GM12878 (cell line): Measurements from ENCODE around the gene LARGE1. TPM values are rescaled to one million over a fixed set of nuclear protein-coding genes. Genes with fewer than 3 reads are reported as not detected.
A peak's percentile ranks its signal among the peaks of the same experiment; 100 is the strongest.

Experiments used
- ATAC-seq: fragments of 200-7000 bp; cut with Tn5 transposase; 3 replicates; pipeline ENCODE4 v1.9.1; 2020; ENCODE audit warnings: mild to moderate bottlenecking, moderate library complexity
- BruUV-seq: library from RNA; stranded (reverse); fragments of 400-500 nt; replicated peaks from 2 replicates; lab custom pipeline; 2021; lab: Mats Ljungman, UMichigan
- CTCF ChIA-PET: fragments of 300-600 bp; sonication (Branson Sonifier 250); formaldehyde crosslinking; extraction: SDS; loops from one replicate; lab custom pipeline; 2021; ENCODE audit warnings: inconsistent platforms; lab: Yijun Ruan, JAX
- POLR2A ChIA-PET: fragments of 350-600 bp; formaldehyde crosslinking; extraction: SDS; loops from one replicate; lab custom pipeline; 2021; ENCODE audit warnings: inconsistent platforms; lab: Charles Lee
- RAD21 ChIA-PET: fragments of 300-600 bp; sonication (Branson Sonifier 250); formaldehyde crosslinking; loops from one replicate; lab custom pipeline; 2023; ENCODE audit warnings: antibody characterized with exemption; ENCODE audit not compliant: unreplicated experiment; lab: Charles Lee
- SMC1A ChIA-PET: fragments of 300-600 bp; sonication (Branson Sonifier 250); formaldehyde crosslinking; loops from one replicate; lab custom pipeline; 2023; ENCODE audit not compliant: unreplicated experiment, uncharacterized antibody; lab: Charles Lee
- DNase-seq: peaks from one replicate; pipeline ENCODE4 v3.0.0-alpha.2; 2011; ENCODE audit warnings: low read depth, low spot score
- FAIRE-seq: peaks from 3 replicates; lab custom pipeline; 2011; peaks lifted over from hg19 to GRCh38; lab: Jason Lieb, UNC
- H2AFZ ChIP-seq: 2 replicates; pipeline ENCODE4 v1.6.0; 2011; ENCODE audit warnings: low read depth, low read length, control low read depth; ENCODE audit not compliant: control insufficient read depth
- H3K27ac ChIP-seq: 2 replicates; pipeline ENCODE4 v1.5.1; 2011; ENCODE audit warnings: control low read depth; ENCODE audit not compliant: control insufficient read depth, insufficient read depth
- H3K27me3 ChIP-seq, 2 experiments: replicated peaks in 1 of 2; 2 replicates each; pipeline versions ENCODE4 v1.6.0 to v1.6.1; 2011; ENCODE audit warnings: low read length in 1 of 2; ENCODE audit not compliant: control insufficient read depth in 2 of 2, insufficient read depth in 2 of 2
- H3K36me3 ChIP-seq, 2 experiments: 2 replicates each; pipeline ENCODE4 v1.5.1; 2011; ENCODE audit warnings: low read length in 1 of 2; ENCODE audit not compliant: control insufficient read depth in 2 of 2, insufficient read depth in 2 of 2
- H3K4me1 ChIP-seq: 2 replicates; pipeline ENCODE4 v1.6.1; 2011; ENCODE audit warnings: mild to moderate bottlenecking, low read length, moderate library complexity, mixed read lengths; ENCODE audit not compliant: control insufficient read depth, insufficient read depth
- H3K4me2 ChIP-seq: 2 replicates; pipeline ENCODE4 v1.6.0; 2011; ENCODE audit warnings: control low read depth; ENCODE audit not compliant: control insufficient read depth, insufficient read depth
- H3K4me3 ChIP-seq: fragments of 200-600 bp; sonication (generic); 2 replicates; pipeline ENCODE4 v1.5.1; 2016
- H3K79me2 ChIP-seq: 2 replicates; pipeline ENCODE4 v1.6.0; 2011; ENCODE audit warnings: low read length; ENCODE audit not compliant: control insufficient read depth, insufficient read depth
- H3K9ac ChIP-seq: 2 replicates; pipeline ENCODE4 v1.8.0; 2011; ENCODE audit warnings: low read length, control low read depth, mixed read lengths; ENCODE audit not compliant: control insufficient read depth, insufficient read depth
- H3K9me3 ChIP-seq: replicated peaks from 3 replicates; pipeline ENCODE4 v1.5.1; 2011; ENCODE audit warnings: mild to moderate bottlenecking, low read length; ENCODE audit not compliant: control insufficient read depth, insufficient read depth
- H4K20me1 ChIP-seq: 2 replicates; pipeline ENCODE4 v1.6.0; 2011; ENCODE audit not compliant: control insufficient read depth, insufficient read depth
- BHLHE40 ChIP-seq, 2 experiments: fragments of 450-650 bp in 1 of 2; IDR thresholded peaks; 2 replicates each; pipeline ENCODE4 v1.6.1; 2011 to 2017; ENCODE audit warnings: low read depth in 2 of 2, borderline replicate concordance in 1 of 2, improper control_type of control experiment in 1 of 2, low read length in 1 of 2, mild to moderate bottlenecking in 1 of 2
- BRCA1 ChIP-seq: IDR thresholded peaks from 2 replicates; pipeline ENCODE4 v1.6.1; 2011; ENCODE audit warnings: low read depth, low read length, improper control_type of control experiment
- DPF2 ChIP-seq: fragments of 450-650 bp; IDR thresholded peaks from 2 replicates; pipeline ENCODE4 v1.6.1; 2017; ENCODE audit warnings: mild to moderate bottlenecking
- EED ChIP-seq: sonication (generic); IDR thresholded peaks from 2 replicates; pipeline ENCODE4 v1.6.1; 2016; ENCODE audit warnings: antibody characterized with exemption, low read depth
- EGR1 ChIP-seq, 2 experiments: IDR thresholded peaks; 1 replicate in 1 of 2; 2 replicates in 1 of 2; pipeline ENCODE4 v1.6.1; 2011 to 2012; ENCODE audit warnings: low read depth in 2 of 2, low read length in 2 of 2, borderline replicate concordance in 1 of 2, mild to moderate bottlenecking in 1 of 2, moderate library complexity in 1 of 2
- ETV6 ChIP-seq, 2 experiments: fragments of 450-650 bp in 1 of 2; IDR thresholded peaks in 1 of 2; conservative IDR thresholded peaks in 1 of 2; 2 replicates each; pipeline ENCODE4 v1.6.1; 2014; ENCODE audit warnings: antibody characterized with exemption in 1 of 2, borderline replicate concordance in 1 of 2, low read depth in 1 of 2, mild to moderate bottlenecking in 1 of 2, moderate library complexity in 1 of 2
- IKZF1 ChIP-seq: fragments of 450-650 bp; conservative IDR thresholded peaks from 2 replicates; pipeline ENCODE4 v1.6.1; 2017; ENCODE audit warnings: antibody characterized with exemption, mild to moderate bottlenecking
- IKZF2 ChIP-seq, 2 experiments: fragments of 450-650 bp; IDR thresholded peaks; 2 replicates each; pipeline ENCODE4 v1.6.1; 2017; ENCODE audit warnings: mild to moderate bottlenecking in 2 of 2, moderate library complexity in 2 of 2
- MAX ChIP-seq: IDR thresholded peaks from 2 replicates; pipeline ENCODE4 v1.6.1; 2012; ENCODE audit warnings: low read depth, low read length, improper control_type of control experiment
- NR2F1 ChIP-seq: fragments of 450-650 bp; conservative IDR thresholded peaks from 2 replicates; pipeline ENCODE4 v1.6.1; 2017; ENCODE audit warnings: mild to moderate bottlenecking
- RCOR1 ChIP-seq: conservative IDR thresholded peaks from 2 replicates; pipeline ENCODE4 v1.6.1; 2012; ENCODE audit warnings: low read depth, low read length, improper control_type of control experiment
- RUNX3 ChIP-seq: IDR thresholded peaks from 2 replicates; pipeline ENCODE4 v1.6.1; 2012; ENCODE audit warnings: low read length, inconsistent platforms
- SREBF2 ChIP-seq: IDR thresholded peaks from 2 replicates; pipeline ENCODE4 v1.6.1; 2012; ENCODE audit warnings: mild to moderate bottlenecking, low read length
- SRF ChIP-seq, 2 experiments: IDR thresholded peaks; 2 replicates each; pipeline ENCODE4 v1.6.1; 2011; ENCODE audit warnings: low read depth in 2 of 2, low read length in 2 of 2, mild to moderate bottlenecking in 1 of 2, moderate library complexity in 1 of 2
- WGBS: methylation state at CpG from one replicate; pipeline ENCODE4 v1.1.6; 2016; ENCODE audit warnings: low lambda C conversion rate; ENCODE audit not compliant: insufficient replicate concordance, insufficient coverage; ENCODE audit errors: missing lambda C conversion rate; 5-methylcytosine and 5-hydroxymethylcytosine counted together
- in situ Hi-C: fragments of 300-500 bp; cut with MboI; formaldehyde crosslinking; loops from 9 replicates; pipeline ENCODE4 v1.14.3; 2018; ENCODE audit warnings: mixed read lengths
- intact Hi-C: fragments of 100-400 bp; cut with micrococcal nuclease; formaldehyde crosslinking; loops from one replicate; pipeline ENCODE4 v1.14.2; 2022; ENCODE audit not compliant: unreplicated experiment
- polyA plus RNA-seq, 11 experiments: library from polyadenylated mRNA; depleted of rRNA in 4 of 11; unstranded in 6 of 11; stranded (reverse) in 5 of 11; fragments of >200 nt; fragmentation: Nextera tagmentation in 4 of 11; fragmentation: Illumina TruSeq in 1 of 11; extraction: Ambion mirVana in 4 of 11; extraction: Trizol in 1 of 11; gene quantifications; 1 replicate in 1 of 11; 2 replicates in 10 of 11; pipeline versions ENCODE4 v1.2.1 to v1.2.3, GENCODE V29; 2011 to 2016; ENCODE audit warnings: inconsistent platforms in 2 of 11, missing spikeins in 2 of 11, low read depth in 1 of 11
- total RNA-seq, 4 experiments: library from RNA; depleted of rRNA in 3 of 4; stranded (reverse); fragments of >200 nt in 3 of 4; fragmentation: Illumina TruSeq in 1 of 4; extraction: Trizol in 1 of 4; gene quantifications; 2 replicates each; pipeline versions ENCODE4 v1.2.1 to v1.2.3, GENCODE V29; 2013 to 2021
- TF ChIP-seq, protein P1 (sequence below): IDR thresholded peaks from 2 replicates; pipeline ENCODE4 v1.6.1; 2012; ENCODE audit warnings: low read depth, low read length, improper control_type of control experiment

Gene LARGE1
- total and polyA plus RNA-seq, 10 of the 15 experiments (the other 5 are each of a cell fraction or from before 2014, with no cell fraction given): 3.2 to 41.4 (median 17.3) TPM

DNA sequence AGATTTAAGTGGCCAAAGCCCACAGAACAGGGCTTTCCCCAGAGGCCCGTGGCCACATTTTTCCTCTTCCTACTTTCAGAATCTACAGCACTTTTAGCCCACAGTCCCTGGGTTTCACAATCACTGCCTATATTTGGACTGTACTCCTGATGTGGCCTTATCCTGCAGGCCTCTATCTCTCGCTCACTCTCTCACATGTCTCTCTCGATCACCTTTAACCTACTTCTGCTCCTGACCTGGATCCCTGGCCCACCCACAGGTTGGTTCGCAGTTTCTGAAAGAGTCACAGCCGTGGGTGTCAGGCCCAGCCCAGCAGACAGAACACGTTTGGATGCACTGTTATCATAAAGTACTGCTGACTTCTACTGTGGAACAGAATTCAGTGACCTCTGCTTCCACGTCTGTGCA lies 55.5 kb downstream of the LARGE1 start:
- WGBS: 41% methylated on average over 7 of the region's 7 CpGs
- DNase-seq (no peak), ATAC-seq (peak; percentile 55), FAIRE-seq (no peak)
- H3K27me3 ChIP-seq: no peaks in the 10 kb centered on the region
- TF ChIP-seq IKZF2 (IDR thresholded peaks at IDR 0.05) (peak in 1 of 2 experiments; percentile 23; a peak in 1 of 4 replicates), RUNX3 (peak; percentile 68), IKZF1 (peak; percentile 55), SRF (IDR thresholded peaks at IDR 0.05; ENCODE audit: low read depth in 2 of 2, low read length in 2 of 2) (0 out of 4 replicates have a peak, but pooled peaks of 1 of the 2 experiments have one; percentile 47), EGR1 (IDR thresholded peaks at IDR 0.05; ENCODE audit: borderline replicate concordance in 1 of 2, low read depth in 2 of 2, low read length in 2 of 2) (peak in 1 of 2 experiments; percentile 31; a peak in 1 of 3 replicates), RCOR1 (no peak), BHLHE40 (IDR thresholded peaks at IDR 0.05; ENCODE audit: borderline replicate concordance in 1 of 2, low read depth in 2 of 2, low read length in 1 of 2) (0 out of 4 replicates have a peak, but pooled peaks of 1 of the 2 experiments have one; percentile 3), BRCA1 (no peak), MAX (no peak), NR2F1 (peak; percentile 38), ETV6 (conservative IDR thresholded peaks at IDR 0.05 in 1 of 2, IDR thresholded peaks at IDR 0.05 in 1 of 2; ENCODE audit: borderline replicate concordance in 1 of 2, low read depth in 1 of 2) (no peak), EED (peak; percentile 60; the same call in 1 of the 2 replicates), SREBF2 (no peak), DPF2 (0 out of 2 replicates have a peak, but pooled peaks have one; percentile 14)
- TF ChIP-seq, protein P1, sequence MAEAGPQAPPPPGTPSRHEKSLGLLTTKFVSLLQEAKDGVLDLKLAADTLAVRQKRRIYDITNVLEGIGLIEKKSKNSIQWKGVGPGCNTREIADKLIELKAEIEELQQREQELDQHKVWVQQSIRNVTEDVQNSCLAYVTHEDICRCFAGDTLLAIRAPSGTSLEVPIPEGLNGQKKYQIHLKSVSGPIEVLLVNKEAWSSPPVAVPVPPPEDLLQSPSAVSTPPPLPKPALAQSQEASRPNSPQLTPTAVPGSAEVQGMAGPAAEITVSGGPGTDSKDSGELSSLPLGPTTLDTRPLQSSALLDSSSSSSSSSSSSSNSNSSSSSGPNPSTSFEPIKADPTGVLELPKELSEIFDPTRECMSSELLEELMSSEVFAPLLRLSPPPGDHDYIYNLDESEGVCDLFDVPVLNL: no peak
- no peaks in the 10 kb centered on the region for H4K20me1 ChIP-seq
- POLR2A ChIA-PET: no interaction called here
- H3K27ac ChIP-seq: peak overlapping the region; percentile 24; the same call in 1 of the 2 replicates
- no peak overlapping the region for H3K9ac ChIP-seq
- H3K36me3 ChIP-seq: no peaks in the 10 kb centered on the region
- H3K4me2 ChIP-seq: peak overlapping the region; percentile 51
- CTCF ChIA-PET: interaction anchor here (1.4 kb wide), 1 partner anchor 49 kb away, joined by 3 read pairs; no protein-coding TSS in a partner anchor
- in situ Hi-C loops (no loop called here), intact Hi-C loops (no loop called here)
- RAD21 ChIA-PET: interaction anchor here (1.0 kb wide), 1 partner anchor 84 kb away, joined by 3 read pairs; no protein-coding TSS in a partner anchor
- peaks cover 17% of the 10 kb centered on the region for H3K4me1 ChIP-seq
- H2AFZ ChIP-seq: no peak overlapping the region
- BruUV-seq: no TSS peak
- H3K9me3 ChIP-seq: no peaks in the 10 kb centered on the region
- H3K4me3 ChIP-seq: no peak overlapping the region
- peaks cover 2% of the 10 kb centered on the region for H3K79me2 ChIP-seq
- SMC1A ChIA-PET: interaction anchor here (1.3 to 1.4 kb wide), 2 partner anchors 26 to 32 kb away, joined by 3 to 5 read pairs; no protein-coding TSS in a partner anchor
